ENCODE results near the gene ELFN1. TPM values are rescaled to one million over a fixed set of nuclear protein-coding genes. Genes with fewer than 3 reads are reported as not detected.

The ELFN1 gene
- total and polyA plus RNA-seq, 8 donors = 0.19 to 4.3 (median 0.53) TPM; not detected in 1

- intact Hi-C loops (cut with DNase I; ENCODE audit: low total_unique reads) = no loop called here
- Histone ChIP-seq H3K4me3 (no peak overlapping the region), H3K9me3 (no peaks in the 10 kb centered on the region), H3K36me3 (no peaks in the 10 kb centered on the region), H3K27ac (no peak overlapping the region), H3K27me3 (peaks cover 0 to 62% (median 18%) of the 10 kb centered on the region in 3 donors), H3K4me1 (no peaks in the 10 kb centered on the region)
- WGBS, 5 donors = 81 to 88% (median 87%) methylated on average over 15 to 23 of the region's 23 CpGs
- no peak for DNase-seq
- no peak for TF ChIP-seq EP300 (IDR thresholded peaks at IDR 0.05)
- TF ChIP-seq CTCF (IDR thresholded peaks at IDR 0.05) = no peak
- no peak for TF ChIP-seq POLR2AphosphoS5 (IDR thresholded peaks at IDR 0.05)
- TF ChIP-seq POLR2A (IDR thresholded peaks at IDR 0.05) = no peak
Measured at GRCh38 chr7:1750541-1751021, 80.5 kb downstream of the ELFN1 start.

- H3K36me3 ChIP-seq = no peaks in the 10 kb centered on the region
- H3K4me1 ChIP-seq = no peaks in the 10 kb centered on the region
- no peaks in the 10 kb centered on the region for H3K9me3 ChIP-seq
- no peak overlapping the region for H3K27ac ChIP-seq
- DNase-seq = no peak
- intact Hi-C loops (cut with DNase I; ENCODE audit: low total_unique reads) = no loop called here
- no peak overlapping the region for H3K4me3 ChIP-seq
- WGBS, 5 donors = 81 to 86% (median 84%) methylated on average over 9 of the region's 9 CpGs
- TF ChIP-seq CTCF (IDR thresholded peaks at IDR 0.05) = no peak
- peaks cover 0 to 77% (median 18%) of the 10 kb centered on the region in 3 donors for H3K27me3 ChIP-seq
Measured at GRCh38 chr7:1752111-1752510, 82.0 kb downstream of the ELFN1 start.

- H3K27me3 ChIP-seq = peaks cover 0 to 79% (median 20%) of the 10 kb centered on the region in 3 donors
Measured at GRCh38 chr7:1752771-1753563, 82.9 kb downstream of the ELFN1 start.

GRCh38 chr7:1753564-1753867, 83.4 kb downstream of the ELFN1 start:
- intact Hi-C loops (cut with DNase I; ENCODE audit: low total_unique reads) = no loop called here
- 73 to 85% (median 78%) methylated on average over 10 of the region's 10 CpGs for WGBS, 5 donors

More at GRCh38 chr7:1752771-1753563, 82.9 kb downstream of the ELFN1 start:
- H3K36me3 ChIP-seq = no peaks in the 10 kb centered on the region
- no peak overlapping the region for H3K4me3 ChIP-seq
- no peaks in the 10 kb centered on the region for H3K9me3 ChIP-seq
- no peak for TF ChIP-seq POLR2AphosphoS5 (IDR thresholded peaks at IDR 0.05)
- no peak for TF ChIP-seq EP300 (IDR thresholded peaks at IDR 0.05)
- no peak for TF ChIP-seq POLR2A (IDR thresholded peaks at IDR 0.05)
- no peak for TF ChIP-seq CTCF (IDR thresholded peaks at IDR 0.05)
- WGBS, 5 donors = 53 to 68% (median 66%) methylated on average over 21 of the region's 21 CpGs
- intact Hi-C loops (cut with DNase I; ENCODE audit: low total_unique reads) = no loop called here
- H3K4me1 ChIP-seq = no peaks in the 10 kb centered on the region
- H3K27ac ChIP-seq = no peak overlapping the region
- no peak for DNase-seq

More at GRCh38 chr7:1753564-1753867, 83.4 kb downstream of the ELFN1 start:
- DNase-seq = no peak
- Histone ChIP-seq H3K9me3 (no peaks in the 10 kb centered on the region), H3K27ac (no peak overlapping the region), H3K4me1 (no peaks in the 10 kb centered on the region), H3K36me3 (no peaks in the 10 kb centered on the region), H3K27me3 (peaks cover 0 to 79% (median 17%) of the 10 kb centered on the region in 3 donors), H3K4me3 (no peak overlapping the region)
- TF ChIP-seq EP300 (IDR thresholded peaks at IDR 0.05) (no peak), POLR2A (IDR thresholded peaks at IDR 0.05) (no peak), POLR2AphosphoS5 (IDR thresholded peaks at IDR 0.05) (no peak), CTCF (IDR thresholded peaks at IDR 0.05) (no peak)
